ENCODE data around the gene ADK. TPM values are rescaled to one million over a fixed set of nuclear protein-coding genes. Genes with fewer than 3 reads are reported as not detected.

ADK gene
- total and polyA plus RNA-seq, 2 experiments from 2014 or later, result 39.9 to 53.0 TPM

GRCh38 chr10:74434547-74434946 is 283.5 kb downstream of the ADK start (continued):
- TF ChIP-seq REST (IDR thresholded peaks at IDR 0.05; ENCODE audit: unreplicated experiment), result no peak
- TF ChIP-seq ZNF462 (CRISPR knock-in tag; IDR thresholded peaks at IDR 0.05), result no peak
- no peak for TF ChIP-seq CREB1 (CRISPR knock-in tag; IDR thresholded peaks at IDR 0.05; ENCODE audit: low read depth)

- no peak overlapping the region for H3K4me3 Mint-ChIP-seq
- TF ChIP-seq JUNB (IDR thresholded peaks at IDR 0.05; ENCODE audit: unreplicated experiment) (no peak), ZNF331 (CRISPR knock-in tag; IDR thresholded peaks at IDR 0.05; ENCODE audit: low read depth) (no peak), EZH2phosphoT487 (IDR thresholded peaks at IDR 0.05; ENCODE audit: unreplicated experiment) (no peak), ZNF114 (CRISPR knock-in tag; IDR thresholded peaks at IDR 0.05) (no peak), REST (IDR thresholded peaks at IDR 0.05; ENCODE audit: unreplicated experiment) (no peak), STAT1 (IDR thresholded peaks at IDR 0.05; ENCODE audit: unreplicated experiment) (no peak)
- TF ChIP-seq, protein P1, sequence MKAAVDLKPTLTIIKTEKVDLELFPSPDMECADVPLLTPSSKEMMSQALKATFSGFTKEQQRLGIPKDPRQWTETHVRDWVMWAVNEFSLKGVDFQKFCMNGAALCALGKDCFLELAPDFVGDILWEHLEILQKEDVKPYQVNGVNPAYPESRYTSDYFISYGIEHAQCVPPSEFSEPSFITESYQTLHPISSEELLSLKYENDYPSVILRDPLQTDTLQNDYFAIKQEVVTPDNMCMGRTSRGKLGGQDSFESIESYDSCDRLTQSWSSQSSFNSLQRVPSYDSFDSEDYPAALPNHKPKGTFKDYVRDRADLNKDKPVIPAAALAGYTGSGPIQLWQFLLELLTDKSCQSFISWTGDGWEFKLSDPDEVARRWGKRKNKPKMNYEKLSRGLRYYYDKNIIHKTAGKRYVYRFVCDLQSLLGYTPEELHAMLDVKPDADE (IDR thresholded peaks at IDR 0.05), result no peak
Observed at GRCh38 chr10:74436523-74437170, 285.6 kb downstream of the ADK start.

More at GRCh38 chr10:74436523-74437170, 285.6 kb downstream of the ADK start:
- H3K36me3 ChIP-seq (ENCODE audit: insufficient read depth), result no peaks in the 10 kb centered on the region
- ATAC-seq (no peak), DNase-seq (ENCODE audit: low spot score) (no peak)
- no peak overlapping the region for H3K4me2 ChIP-seq
- H3K79me2 ChIP-seq (replicated peaks; ENCODE audit: insufficient read depth), result no peaks in the 10 kb centered on the region
- H3K27ac ChIP-seq (ENCODE audit: low read depth), result no peak overlapping the region
- H2AFZ ChIP-seq, result no peak overlapping the region
- no peaks in the 10 kb centered on the region for H3K27me3 ChIP-seq (ENCODE audit: insufficient read depth)
- no peaks in the 10 kb centered on the region for H3K27me3 Mint-ChIP-seq (ENCODE audit: insufficient read depth, low read depth, poor library complexity)
- H3F3A ChIP-seq (replicated peaks; ENCODE audit: low read depth), result no peaks in the 10 kb centered on the region
- H3K27ac Mint-ChIP-seq, result no peak overlapping the region
- H3K4me1 ChIP-seq (ENCODE audit: insufficient read depth), result peaks cover 26% of the 10 kb centered on the region
- no peaks in the 10 kb centered on the region for H3K9me2 ChIP-seq (ENCODE audit: insufficient read depth)
- H3K4me3 ChIP-seq, result no peak overlapping the region
- no peaks in the 10 kb centered on the region for H3K36me3 Mint-ChIP-seq (ENCODE audit: low read depth)
- H4K20me1 ChIP-seq (replicated peaks; ENCODE audit: insufficient read depth), result no peaks in the 10 kb centered on the region
- no peaks in the 10 kb centered on the region for H3K9me3 Mint-ChIP-seq
- peaks cover 30% of the 10 kb centered on the region for H3K4me1 Mint-ChIP-seq
